Measurements from ENCODE around the gene ATP8B4.

ATP8B4 gene

DNA sequence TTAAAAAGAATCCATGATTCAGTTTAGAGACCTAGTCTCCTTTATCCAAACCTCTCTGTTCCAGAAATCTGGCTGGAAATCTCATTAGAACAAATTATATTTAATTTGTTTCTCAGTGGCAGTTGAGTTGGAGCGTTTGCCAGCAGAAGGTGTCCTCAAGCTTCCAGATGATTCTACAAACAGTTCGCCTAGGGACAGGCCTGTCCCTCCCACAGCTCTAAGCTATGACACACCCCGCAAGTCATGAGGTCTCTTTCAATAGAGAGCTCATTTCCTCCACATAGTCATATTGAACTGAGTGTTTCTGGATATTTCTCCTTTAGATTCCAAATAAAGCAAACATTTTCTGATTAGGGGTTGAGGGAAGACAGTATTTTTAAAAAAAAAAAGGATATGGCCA is 230.3 kb downstream of the ATP8B4 start:
- DNase-seq: no peak

DNA sequence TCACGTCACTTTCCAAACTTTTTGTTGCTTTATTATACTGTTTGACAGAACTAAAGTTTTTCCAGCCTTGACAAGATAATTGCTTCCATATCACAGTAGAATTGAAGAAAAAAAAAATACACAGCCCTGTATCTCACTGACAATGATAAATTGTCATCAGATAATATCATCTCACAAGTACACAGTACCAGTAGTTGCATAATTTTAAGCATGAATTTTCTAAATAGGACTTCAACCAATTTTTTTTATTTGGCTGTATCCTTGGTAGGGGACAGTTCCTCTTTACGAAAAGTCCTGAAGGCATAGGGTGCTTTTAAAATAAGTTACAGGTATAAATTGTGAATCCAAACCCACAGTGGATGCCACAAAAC is 230.7 kb downstream of the ATP8B4 start:
- DNase-seq: no peak

DNA sequence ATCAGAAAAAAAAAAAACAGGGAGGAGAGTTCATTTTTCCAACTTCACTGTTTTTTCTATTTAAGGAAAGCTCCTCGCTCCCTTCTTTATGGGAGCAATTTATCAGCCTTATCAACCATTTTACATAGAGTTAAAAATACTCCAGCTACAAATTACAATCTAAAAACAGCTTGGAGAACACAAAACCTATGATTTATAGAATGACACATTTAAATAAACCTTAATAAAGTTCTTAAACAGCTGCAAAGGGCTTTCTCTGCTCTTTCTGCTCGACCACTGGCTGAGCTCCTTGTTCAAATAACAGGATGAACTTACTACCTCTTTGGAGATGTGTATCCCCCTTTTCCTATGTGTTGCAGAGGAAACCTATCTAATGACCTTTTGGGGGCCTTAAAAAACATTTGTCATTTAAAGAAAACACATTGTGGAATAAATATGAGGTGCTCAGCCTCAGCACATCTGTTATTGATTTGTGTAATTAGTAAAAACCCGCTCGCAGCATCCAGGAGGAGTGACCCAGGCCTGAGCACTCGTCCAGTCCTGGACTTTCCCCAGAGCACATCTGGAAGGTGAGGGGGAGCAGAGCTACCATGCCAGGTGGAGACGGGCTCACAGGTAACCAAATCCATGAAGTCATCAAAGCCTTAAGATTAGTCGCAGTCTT is 231.2 kb downstream of the ATP8B4 start:
- no peak for DNase-seq

DNA sequence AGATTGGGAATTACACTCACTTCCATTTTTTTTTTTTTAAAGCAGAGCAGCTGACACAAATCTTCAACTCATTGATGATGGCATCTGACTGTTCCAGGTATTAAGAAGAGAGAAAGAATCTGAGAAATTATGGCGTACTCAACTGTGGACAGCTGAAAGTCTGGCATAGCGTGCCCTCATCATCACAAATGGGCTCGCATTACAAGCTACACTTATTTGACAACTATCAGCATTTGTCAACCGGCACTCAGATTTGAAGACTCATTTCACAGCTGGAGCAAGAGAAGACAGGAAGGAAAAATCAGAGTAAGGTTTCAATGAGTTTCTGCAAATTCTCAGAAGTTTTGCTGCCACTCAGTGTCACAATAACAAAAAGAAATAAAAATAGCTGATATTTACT is 235.9 kb downstream of the ATP8B4 start:
- no peak for DNase-seq

DNA sequence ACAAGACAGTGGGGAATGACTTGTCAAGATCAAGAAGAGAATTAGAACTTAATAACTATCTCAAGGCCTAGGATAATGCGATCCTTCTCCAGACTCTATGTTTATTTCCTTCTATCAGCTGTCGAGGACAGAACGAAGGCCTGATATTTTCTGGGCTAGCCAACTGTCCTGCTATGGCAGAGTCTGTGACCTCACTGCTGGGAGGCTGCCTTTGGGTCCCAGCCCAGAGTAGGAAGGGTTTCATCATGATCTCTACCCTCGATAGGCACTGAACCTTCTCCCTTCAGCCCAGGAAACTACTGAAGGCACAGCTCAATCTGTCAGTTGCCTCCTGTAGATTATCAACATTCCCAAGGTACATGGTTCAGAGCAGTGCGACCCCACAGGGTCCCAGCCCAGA is 237.2 kb downstream of the ATP8B4 start:
- DNase-seq: no peak

DNA sequence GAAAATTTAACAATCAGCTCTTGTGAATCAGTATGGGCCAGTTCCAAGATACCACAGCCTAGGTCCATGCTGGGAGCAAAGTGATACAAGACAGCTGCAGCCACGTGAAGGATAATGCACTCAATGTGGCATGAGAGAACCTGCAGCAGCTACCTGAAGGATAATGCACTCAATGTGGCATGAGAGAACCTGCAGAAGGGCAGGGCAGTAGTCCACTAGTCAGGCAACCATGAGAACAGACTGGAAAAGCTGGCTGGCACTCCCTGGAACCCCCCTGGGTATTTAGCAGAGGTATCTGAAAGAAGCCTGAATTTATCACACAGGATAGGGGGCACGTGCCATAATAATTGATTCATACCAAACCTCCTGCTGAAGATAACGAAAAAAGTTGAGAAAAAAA is 237.6 kb downstream of the ATP8B4 start:
- DNase-seq: no peak

DNA sequence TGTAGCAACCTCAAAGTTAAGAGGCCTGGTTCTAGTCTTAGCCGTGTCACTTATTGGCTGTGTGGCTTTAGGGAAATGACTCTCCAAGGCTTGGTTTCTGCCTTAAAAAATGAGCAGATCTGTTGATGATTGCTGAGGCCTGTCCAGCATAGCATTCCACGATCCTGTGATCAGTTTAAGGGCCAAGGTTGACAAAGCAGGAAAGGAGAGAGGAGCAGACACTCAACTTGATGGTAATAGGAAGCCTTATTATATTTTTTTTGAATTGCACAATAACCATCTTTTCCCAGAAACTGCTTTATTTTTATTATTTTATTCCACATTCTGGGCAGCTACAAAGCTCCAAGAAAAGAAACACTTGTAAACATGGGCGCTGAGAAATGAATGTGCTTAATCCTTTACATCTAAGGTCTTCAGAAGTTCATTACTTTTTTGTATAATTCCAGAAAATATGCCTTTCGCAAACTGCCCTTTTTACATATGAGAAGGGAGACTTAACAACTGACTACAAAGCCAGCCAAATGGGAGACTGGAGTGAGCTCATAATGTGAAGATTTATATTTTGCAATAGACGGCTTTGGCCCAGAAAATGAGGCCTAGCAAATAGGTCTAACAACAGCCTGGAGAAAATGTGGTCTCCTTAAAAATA is 241.0 kb downstream of the ATP8B4 start:
- DNase-seq: no peak

DNA sequence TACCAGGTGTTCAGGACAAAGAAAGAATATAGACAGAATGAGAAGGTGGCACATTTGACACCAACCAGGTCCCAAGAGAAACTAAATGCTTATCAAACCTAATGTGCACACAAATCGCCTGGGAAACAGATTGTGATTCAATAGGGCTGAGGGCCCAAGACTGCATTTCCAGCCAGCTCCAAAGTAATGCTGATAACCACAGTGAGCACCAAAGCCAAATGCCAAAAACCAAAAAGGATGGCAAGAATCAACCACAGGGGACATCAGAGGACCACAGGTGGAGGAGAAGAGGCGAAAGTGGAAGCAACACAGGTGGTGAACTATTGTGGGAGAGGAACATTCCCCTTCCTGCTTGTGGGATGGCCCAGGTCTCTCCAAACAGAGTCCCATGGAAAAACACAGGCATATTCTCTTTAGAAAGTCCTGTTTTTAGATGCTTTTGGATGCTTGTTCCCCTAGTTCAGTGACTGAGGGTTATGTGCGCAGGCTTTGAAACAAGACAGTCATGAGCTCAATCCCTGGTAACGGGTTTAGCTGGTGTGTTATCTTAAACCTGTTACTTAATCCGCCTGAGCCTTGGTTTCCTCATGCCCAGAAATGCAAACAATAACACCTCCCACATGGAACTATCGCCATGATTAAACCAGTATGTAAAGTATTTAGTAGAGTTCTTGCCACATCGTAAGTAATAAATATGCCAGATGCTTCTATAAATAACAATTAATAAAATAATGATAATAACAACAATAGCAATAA is 241.7 kb downstream of the ATP8B4 start:
- no peak for DNase-seq

DNA sequence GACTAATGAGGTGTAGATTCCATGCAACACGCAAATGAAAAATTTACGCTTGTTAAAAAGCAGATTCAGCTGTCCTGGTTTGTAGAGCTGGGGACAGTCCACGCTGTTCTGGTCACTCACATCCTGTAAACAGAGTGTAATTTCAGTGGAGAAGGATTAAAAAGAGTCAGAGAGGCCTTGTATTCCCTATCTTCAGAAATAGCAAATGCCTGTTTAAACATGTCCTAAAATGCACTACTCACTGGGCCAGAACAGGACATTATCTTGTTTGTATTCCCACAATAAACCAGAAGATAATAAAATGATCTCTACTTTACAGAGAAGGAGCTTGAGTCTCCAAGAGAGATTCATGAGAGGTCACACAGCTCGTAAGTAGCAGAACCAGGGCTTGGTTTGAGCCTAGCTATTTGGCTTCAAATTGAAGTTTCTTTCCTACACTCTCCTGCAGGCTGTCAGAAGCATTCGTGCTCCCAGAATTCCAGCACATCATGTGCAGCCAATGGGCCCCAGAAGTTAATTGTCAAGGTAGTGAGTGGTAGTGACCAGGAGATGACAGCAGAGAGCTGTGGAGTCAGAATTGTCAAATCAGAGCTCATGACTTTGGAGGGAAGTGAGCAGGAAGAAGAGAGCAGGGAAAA is 242.5 kb downstream of the ATP8B4 start:
- DNase-seq: no peak

DNA sequence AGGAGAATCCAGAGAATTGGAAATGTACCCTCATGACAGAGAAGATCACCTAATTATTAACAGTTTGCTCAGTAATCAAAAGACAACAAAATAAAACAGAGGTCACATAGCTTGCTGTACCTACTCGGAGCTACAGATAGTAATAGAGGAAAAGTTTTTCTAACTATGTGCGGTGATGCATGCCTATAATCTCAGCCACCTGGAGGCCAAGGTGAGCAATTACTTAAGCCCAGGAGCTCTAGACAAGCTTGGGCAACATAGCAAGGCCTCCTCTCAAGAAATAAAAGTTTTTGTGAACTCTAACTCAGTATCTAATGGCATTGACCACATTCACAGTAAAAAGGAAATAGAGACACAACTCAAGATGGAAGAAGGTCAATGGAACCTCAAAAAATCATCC is 243.6 kb downstream of the ATP8B4 start:
- DNase-seq: no peak

DNA sequence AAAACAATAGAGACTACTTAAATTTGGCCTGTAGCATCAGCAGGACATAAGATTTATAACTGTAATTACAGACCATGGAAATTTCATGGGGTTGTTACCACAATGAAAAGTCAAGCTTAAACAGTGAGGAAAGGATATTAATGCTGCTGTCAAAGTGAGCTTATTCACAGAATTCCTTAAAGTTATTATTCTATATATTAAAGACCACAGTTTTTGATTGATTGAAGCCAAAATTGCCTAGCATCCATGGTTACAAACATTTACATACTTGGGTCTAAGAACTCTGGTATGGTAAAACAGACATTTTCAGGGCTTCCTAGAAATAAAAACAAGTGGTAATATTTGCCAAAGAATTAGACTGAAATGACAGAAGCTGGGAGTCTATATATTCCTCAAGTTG is 248.6 kb downstream of the ATP8B4 start:
- DNase-seq: no peak

DNA sequence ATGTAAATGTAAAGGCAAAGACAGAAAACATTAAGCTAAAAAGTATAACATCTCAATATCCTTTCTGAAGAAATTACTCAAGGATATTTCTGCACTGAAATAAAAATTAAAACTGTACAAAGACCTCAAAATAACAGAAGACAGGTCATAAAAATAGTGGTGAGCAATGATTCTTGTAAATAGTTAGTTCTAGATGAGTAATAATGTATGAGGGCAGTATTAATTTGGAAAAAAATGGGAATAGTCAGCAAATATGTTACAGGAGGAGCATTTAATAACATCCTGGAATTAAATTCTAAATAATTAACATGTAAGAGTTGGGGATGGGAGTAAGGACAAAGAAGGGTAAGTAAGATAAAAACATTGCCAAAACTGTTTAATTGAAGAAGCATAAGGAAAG is 250.7 kb downstream of the ATP8B4 start:
- no peak for DNase-seq

DNA sequence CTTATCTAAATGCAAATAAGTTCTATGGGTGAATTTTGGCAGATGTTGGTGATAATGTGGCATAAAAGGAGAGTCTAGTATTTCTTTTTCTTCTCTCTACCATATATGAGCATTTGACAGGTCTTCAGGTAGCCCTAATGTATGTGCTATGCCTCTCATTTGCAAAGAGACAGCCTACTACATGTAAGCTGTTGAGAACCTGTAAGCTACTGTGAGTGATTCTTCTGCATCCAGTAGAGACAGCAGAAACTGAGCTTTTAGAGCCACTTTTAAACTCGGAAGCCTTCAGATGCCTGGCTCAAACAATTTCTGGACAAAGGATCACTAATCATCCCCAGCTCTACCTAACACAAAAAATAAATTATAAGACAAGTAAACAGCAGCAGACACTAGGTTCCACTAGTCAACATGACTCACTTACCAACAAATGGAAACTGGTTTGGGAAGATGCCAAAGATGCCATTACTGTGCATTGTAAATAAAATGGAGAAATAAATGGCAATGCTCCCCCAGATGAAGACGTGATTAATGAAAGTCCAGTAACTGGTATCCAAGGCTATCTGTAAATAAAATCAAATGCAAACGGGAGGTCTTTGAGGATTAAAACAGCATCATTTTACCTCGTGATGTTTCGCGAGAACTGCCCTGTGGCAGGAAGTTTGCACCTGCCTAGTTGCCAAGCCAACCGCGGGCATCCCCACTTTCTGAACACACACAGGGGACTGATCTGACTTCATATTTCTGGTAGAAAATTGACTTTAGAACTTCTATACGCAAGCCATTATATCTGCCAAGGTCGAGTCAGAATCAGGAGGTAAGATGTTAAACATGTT is 252.9 kb downstream of the ATP8B4 start:
- no peak for DNase-seq

DNA sequence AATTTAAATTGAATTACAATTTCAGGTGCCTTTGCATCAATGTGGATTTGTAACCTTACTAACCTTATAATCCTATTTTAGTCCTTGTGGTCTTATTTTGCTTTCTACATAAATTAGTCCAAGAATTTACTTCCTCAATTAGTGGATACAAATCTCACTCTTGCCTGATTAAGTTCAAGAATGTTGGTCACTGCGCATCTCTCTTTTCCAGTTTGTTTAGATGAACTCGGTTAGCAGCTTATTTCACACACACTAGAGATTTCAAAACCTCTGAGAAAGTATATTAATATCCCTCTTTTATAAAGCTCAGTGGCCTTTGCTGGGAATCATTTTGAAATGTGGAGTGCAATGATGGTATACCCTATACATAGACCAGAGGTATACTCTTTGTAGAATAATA is 254.8 kb downstream of the ATP8B4 start:
- DNase-seq: no peak

DNA sequence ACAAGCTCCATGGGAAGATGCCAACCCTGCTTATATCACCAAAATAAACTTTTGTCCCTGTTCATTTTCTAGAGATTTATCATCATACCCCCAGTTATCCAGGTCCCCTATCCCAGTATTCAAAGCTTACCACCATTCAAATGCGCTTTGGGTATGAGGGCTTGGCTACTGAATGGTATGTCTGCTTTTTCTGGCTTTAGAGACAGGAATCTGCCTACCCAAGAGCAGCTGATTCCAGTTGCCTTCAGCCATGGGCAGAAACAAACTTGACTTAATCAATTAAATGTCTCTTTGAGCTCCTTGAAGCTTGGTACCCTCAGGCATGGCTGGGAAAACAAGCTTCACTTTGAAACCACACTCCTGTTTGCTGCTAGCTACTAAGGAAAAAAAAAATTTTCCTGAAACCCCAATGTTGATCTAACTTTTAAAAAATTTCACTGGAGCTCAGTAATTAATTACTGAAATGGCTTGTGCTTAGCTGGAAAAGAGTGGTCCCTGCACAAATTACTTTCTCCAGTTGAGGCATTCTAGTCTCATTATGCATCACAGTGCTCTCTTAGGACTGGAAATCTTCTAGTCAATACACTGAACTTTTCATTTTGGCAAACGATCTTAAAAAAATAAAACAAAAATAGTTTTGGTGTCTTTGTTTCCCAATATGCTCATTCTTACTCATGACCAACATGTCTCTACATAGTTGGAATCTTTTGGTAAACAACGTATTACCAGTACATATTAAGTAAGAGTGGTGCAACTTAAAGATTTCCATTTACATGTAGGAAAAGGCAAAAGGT is 255.4 kb downstream of the ATP8B4 start:
- DNase-seq: no peak

DNA sequence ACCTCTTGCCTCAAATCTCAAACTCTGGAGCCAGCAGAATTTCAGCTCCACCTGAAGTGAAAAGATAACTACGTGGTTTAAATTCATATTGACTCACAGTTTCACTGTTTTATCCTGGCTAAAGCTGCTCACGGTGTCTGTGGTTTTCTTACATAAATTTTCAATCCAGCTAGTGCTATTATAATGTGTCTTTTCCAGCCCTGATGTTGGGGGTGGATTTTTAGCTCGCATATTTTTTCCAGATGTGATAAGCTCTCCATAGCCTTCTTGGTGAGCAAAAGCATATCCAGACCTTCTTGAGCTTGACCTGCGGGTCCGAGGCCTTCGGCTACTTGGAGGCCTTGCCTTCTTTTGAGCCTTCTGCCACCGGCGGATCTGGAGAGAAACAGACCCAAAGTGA is 258.9 kb downstream of the ATP8B4 start:
- DNase-seq: no peak

DNA sequence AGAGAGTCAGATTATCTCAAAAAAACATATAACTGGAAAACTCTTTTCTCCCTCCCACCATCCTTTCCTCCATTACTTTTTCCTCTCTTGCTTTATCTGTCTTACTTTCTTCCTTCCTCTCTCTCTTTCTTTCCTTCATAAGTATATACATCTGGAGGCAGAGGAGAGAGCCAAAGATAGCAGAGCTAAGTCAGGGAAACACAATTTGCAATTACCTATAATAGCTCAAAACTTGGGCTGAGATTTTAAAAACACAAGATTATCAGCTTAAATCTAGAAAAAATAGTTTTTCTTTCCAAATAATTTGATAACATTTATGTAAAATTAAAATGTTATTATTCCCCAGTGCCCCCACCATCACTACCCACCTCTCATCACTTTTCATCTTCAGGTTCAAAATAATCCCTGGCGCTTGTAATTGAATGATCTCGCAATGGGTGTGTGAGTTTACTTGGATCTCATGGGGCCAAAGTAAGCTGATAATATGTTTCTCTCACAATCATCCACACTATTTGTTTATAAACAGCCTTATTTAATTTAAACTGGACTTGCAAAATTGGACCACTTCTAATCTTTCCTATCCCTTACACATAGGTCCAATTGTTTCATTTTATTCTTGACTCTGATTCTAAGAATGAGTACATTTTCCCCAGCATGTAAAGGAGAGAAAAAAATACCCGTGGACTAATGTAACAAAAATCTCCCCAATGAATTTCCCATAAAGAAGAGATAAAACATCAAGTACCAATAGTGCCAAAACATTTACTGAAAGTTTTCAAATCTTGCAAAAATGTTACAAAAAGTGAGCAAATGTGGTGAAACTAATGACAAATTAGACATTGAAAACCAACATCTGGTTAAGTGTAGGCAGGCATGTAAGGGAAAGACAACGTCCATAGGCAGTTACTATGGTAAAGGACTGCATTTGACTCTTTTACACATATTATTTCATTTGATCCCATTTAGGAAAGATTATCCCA is 261.2 kb downstream of the ATP8B4 start:
- DNase-seq: no peak

DNA sequence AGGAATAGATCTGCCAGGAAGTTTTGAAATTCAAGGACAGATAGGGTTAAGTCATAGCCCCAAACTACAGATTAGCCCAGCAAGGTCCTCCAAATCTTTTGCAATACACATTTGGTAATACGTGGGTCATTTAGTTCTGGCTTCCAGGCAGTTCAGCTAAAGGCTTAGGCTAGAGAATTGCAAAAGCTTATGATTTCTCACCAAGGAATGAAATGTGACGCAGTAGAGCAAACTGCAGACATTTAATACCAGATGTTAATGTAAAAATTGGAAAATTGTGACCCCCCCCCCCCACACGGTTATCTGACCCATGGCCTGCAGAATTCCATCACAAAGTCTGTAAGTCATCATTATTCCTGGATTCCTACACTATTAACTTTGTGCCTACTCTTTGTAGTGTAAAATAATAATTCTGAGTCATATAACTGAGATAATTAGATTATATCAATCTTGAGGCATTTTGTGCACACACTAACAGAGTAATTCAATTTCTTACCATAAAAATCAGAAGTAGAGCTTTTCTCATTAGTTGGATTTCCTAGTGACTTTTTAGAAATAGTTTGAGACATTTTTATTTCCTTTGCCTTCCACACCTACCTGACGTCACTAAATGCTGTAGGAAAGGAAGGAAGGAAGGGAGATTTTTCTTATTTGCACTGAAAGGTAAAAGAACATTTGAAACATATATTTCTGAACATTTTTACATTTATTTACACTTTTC is 263.0 kb downstream of the ATP8B4 start:
- no peak for DNase-seq

DNA sequence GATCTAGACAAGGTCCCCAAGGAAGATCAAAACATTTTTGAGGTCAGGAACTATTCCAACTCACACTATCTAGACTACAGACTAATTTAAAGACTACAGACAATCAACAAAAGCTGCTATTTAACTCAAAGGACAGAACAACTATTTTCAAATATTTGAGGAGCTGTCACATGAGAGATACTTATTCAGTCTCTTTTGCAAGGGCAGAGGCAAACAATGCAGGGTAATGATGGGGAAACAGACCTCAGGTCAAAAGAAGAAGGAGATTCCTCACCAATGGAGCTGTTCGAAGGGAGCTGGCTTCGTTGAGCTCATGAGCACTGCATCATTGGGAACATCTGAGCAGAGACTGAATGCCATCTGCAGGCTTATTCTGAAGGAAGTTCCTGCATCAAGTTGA is 266.3 kb downstream of the ATP8B4 start:
- DNase-seq: no peak

DNA sequence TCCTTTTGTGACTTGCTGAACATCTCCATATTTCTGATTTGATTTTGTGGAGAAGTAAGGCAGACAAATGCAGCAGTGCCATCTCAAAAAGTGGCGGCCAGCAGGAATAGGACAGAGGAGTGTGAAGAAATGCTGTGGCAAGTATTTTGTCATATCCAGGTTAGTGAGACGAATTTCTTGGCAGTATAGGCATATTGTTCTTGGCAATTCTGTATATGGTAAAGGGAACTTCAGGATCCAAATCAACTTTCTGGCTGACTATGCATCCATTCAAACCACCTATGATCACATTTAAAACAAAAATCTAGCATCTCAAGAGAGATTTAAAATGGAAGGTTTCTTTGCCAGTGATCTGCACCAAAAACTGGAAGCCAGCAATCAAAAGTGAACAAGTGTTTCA is 270.2 kb downstream of the ATP8B4 start:
- DNase-seq: no peak

Data from NCI-H526 (cell line).